Measurements from ENCODE around the gene MAP4K4.

GRCh38 chr2:101830146-101830545 is 132.6 kb downstream of the MAP4K4 start:
- TF ChIP-seq, protein P1, sequence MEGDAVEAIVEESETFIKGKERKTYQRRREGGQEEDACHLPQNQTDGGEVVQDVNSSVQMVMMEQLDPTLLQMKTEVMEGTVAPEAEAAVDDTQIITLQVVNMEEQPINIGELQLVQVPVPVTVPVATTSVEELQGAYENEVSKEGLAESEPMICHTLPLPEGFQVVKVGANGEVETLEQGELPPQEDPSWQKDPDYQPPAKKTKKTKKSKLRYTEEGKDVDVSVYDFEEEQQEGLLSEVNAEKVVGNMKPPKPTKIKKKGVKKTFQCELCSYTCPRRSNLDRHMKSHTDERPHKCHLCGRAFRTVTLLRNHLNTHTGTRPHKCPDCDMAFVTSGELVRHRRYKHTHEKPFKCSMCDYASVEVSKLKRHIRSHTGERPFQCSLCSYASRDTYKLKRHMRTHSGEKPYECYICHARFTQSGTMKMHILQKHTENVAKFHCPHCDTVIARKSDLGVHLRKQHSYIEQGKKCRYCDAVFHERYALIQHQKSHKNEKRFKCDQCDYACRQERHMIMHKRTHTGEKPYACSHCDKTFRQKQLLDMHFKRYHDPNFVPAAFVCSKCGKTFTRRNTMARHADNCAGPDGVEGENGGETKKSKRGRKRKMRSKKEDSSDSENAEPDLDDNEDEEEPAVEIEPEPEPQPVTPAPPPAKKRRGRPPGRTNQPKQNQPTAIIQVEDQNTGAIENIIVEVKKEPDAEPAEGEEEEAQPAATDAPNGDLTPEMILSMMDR (IDR thresholded peaks at IDR 0.05; ENCODE audit: low read depth, low read length) = no peak
- TF ChIP-seq EZH2phosphoT487 (IDR thresholded peaks at IDR 0.05; ENCODE audit: low read depth) = no peak
